Suprapubic skin (tissue), 4 donors: ENCODE results near the gene LRRFIP1. TPM values are rescaled to one million over a fixed set of nuclear protein-coding genes. Genes with fewer than 3 reads are reported as not detected.

ENCODE experiments used
- DNase-seq, 2 donors: peaks; one replicate each; pipeline ENCODE4 v3.0.0-alpha.2; 2019; ENCODE audit warnings: low spot score in 2 of 2
- H3K27ac ChIP-seq: fragments of 200-600 bp; sonication (generic); one replicate; pipeline ENCODE4 v1.5.1; 2019
- H3K27me3 ChIP-seq: fragments of 200-600 bp; sonication (generic); one replicate; pipeline ENCODE4 v1.5.1; 2019
- H3K36me3 ChIP-seq: fragments of 200-600 bp; sonication (generic); one replicate; pipeline ENCODE4 v1.5.1; 2019
- H3K4me1 ChIP-seq: fragments of 200-600 bp; sonication (generic); one replicate; pipeline ENCODE4 v1.5.1; 2019
- H3K4me3 ChIP-seq: fragments of 200-600 bp; sonication (generic); one replicate; pipeline ENCODE4 v1.5.1; 2019; ENCODE audit warnings: mild to moderate bottlenecking
- H3K9me3 ChIP-seq: fragments of 200-600 bp; sonication (generic); one replicate; pipeline ENCODE4 v1.5.1; 2019
- EP300 ChIP-seq: sonication (generic); formaldehyde crosslinking; IDR thresholded peaks from one replicate; pipeline ENCODE4 v1.6.1; 2017; ENCODE audit warnings: antibody characterized with exemption
- POLR2A ChIP-seq, 2 donors: fragments of 450-650 bp; IDR thresholded peaks; one replicate each; pipeline ENCODE4 v1.6.1; 2017; ENCODE audit warnings: antibody characterized with exemption in 2 of 2, mild to moderate bottlenecking in 2 of 2, moderate library complexity in 2 of 2
- POLR2AphosphoS5 ChIP-seq, 3 donors: sonication (generic); formaldehyde crosslinking; IDR thresholded peaks; one replicate each; pipeline ENCODE4 v1.6.1; 2017; ENCODE audit warnings: antibody characterized with exemption in 3 of 3
- WGBS: methylation state at CpG from one replicate; pipeline ENCODE4 v1.1.5; 2018; 5-methylcytosine and 5-hydroxymethylcytosine counted together
- total RNA-seq, 4 donors: library from RNA; depleted of rRNA; stranded (reverse); fragments of >200 nt; gene quantifications; one replicate each; pipeline ENCODE4 v1.1.0, GENCODE V29; 2016
- TF ChIP-seq, protein P1 (sequence below), 2 donors: fragments of 200-600 bp in 1 of 2; fragments of 450-650 bp in 1 of 2; sonication (generic) in 1 of 2; IDR thresholded peaks; one replicate each; pipeline ENCODE4 v1.5.1; 2016 to 2019; ENCODE audit warnings: antibody characterized with exemption in 2 of 2, mild to moderate bottlenecking in 1 of 2, moderate library complexity in 1 of 2

Gene LRRFIP1
- total RNA-seq, 4 donors from 2014 or later = 100 to 150 (median 109) TPM

- H3K4me1 ChIP-seq = no peaks in the 10 kb centered on the region
- WGBS = 92% methylated on average over 34 of the region's 34 CpGs
- H3K9me3 ChIP-seq = peaks cover 3% of the 10 kb centered on the region
- no peaks in the 10 kb centered on the region for H3K36me3 ChIP-seq
- H3K27ac ChIP-seq = no peak overlapping the region
- no peak for DNase-seq
- no peak overlapping the region for H3K4me3 ChIP-seq
- no peak for TF ChIP-seq POLR2A (IDR thresholded peaks at IDR 0.05)
- TF ChIP-seq EP300 = no peak
- no peak for TF ChIP-seq POLR2AphosphoS5 (IDR thresholded peaks at IDR 0.05)
- TF ChIP-seq, protein P1, sequence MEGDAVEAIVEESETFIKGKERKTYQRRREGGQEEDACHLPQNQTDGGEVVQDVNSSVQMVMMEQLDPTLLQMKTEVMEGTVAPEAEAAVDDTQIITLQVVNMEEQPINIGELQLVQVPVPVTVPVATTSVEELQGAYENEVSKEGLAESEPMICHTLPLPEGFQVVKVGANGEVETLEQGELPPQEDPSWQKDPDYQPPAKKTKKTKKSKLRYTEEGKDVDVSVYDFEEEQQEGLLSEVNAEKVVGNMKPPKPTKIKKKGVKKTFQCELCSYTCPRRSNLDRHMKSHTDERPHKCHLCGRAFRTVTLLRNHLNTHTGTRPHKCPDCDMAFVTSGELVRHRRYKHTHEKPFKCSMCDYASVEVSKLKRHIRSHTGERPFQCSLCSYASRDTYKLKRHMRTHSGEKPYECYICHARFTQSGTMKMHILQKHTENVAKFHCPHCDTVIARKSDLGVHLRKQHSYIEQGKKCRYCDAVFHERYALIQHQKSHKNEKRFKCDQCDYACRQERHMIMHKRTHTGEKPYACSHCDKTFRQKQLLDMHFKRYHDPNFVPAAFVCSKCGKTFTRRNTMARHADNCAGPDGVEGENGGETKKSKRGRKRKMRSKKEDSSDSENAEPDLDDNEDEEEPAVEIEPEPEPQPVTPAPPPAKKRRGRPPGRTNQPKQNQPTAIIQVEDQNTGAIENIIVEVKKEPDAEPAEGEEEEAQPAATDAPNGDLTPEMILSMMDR (IDR thresholded peaks at IDR 0.05) = no peak
- no peaks in the 10 kb centered on the region for H3K27me3 ChIP-seq
These were observed 171.7 kb downstream of the LRRFIP1 start for GRCh38 chr2:237799060-237799428.

DNA sequence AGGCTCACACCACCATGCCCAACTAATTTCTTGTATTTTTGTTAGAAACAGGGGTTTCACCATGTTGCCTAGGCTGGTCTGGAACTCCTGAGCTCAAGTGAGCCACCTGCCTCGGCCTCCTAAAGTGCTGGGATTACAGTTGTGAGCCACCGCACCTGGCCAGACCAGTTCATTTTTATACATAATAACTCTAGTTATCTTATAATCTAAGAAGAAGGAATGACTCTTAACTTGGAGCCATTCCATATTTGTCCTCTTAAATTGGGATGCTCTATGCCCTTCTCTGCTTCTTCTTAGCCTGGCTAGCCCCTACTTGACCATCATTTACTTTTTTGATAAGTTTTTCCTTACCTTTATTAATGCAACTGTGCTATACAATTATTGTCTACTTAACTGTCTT, 174.1 kb downstream of the LRRFIP1 start:
- WGBS = 52% methylated on average over 2 of the region's 2 CpGs
- TF ChIP-seq POLR2A (IDR thresholded peaks at IDR 0.05) = no peak
- TF ChIP-seq POLR2AphosphoS5 (IDR thresholded peaks at IDR 0.05) = no peak
- TF ChIP-seq, protein P1 (IDR thresholded peaks at IDR 0.05) = no peak
- no peak for TF ChIP-seq EP300
- no peak for DNase-seq
- no peak overlapping the region for H3K4me3 ChIP-seq
- H3K27me3 ChIP-seq = no peaks in the 10 kb centered on the region
- no peaks in the 10 kb centered on the region for H3K36me3 ChIP-seq
- no peaks in the 10 kb centered on the region for H3K4me1 ChIP-seq
- H3K9me3 ChIP-seq = peaks cover 3% of the 10 kb centered on the region
- H3K27ac ChIP-seq = no peak overlapping the region

- TF ChIP-seq POLR2A (IDR thresholded peaks at IDR 0.05) = no peak
- no peak for TF ChIP-seq EP300
- TF ChIP-seq, protein P1 (IDR thresholded peaks at IDR 0.05) = no peak
- TF ChIP-seq POLR2AphosphoS5 (IDR thresholded peaks at IDR 0.05) = no peak
- DNase-seq = no peak
- Histone ChIP-seq H3K4me3 (no peak overlapping the region), H3K27ac (no peak overlapping the region), H3K27me3 (no peaks in the 10 kb centered on the region), H3K4me1 (no peaks in the 10 kb centered on the region), H3K36me3 (no peaks in the 10 kb centered on the region), H3K9me3 (no peaks in the 10 kb centered on the region)
- 77% methylated on average over 2 of the region's 2 CpGs for WGBS
These were observed 178.9 kb downstream of the LRRFIP1 start for GRCh38 chr2:237806334-237806733.

GRCh38 chr2:237815637-237816036, 188.2 kb downstream of the LRRFIP1 start:
- no peak overlapping the region for H3K4me3 ChIP-seq
- 89% methylated on average over 1 of the region's 1 CpG for WGBS
- H3K9me3 ChIP-seq = no peaks in the 10 kb centered on the region
- peaks cover 3% of the 10 kb centered on the region for H3K4me1 ChIP-seq
- H3K27ac ChIP-seq = no peak overlapping the region
- no peaks in the 10 kb centered on the region for H3K27me3 ChIP-seq
- no peak for DNase-seq
- TF ChIP-seq EP300 (no peak), POLR2AphosphoS5 (IDR thresholded peaks at IDR 0.05) (no peak), POLR2A (IDR thresholded peaks at IDR 0.05) (no peak)
- TF ChIP-seq, protein P1 (IDR thresholded peaks at IDR 0.05) = no peak
- H3K36me3 ChIP-seq = no peaks in the 10 kb centered on the region

GRCh38 chr2:237816531-237816930, 189.1 kb downstream of the LRRFIP1 start:
- no peak for TF ChIP-seq POLR2AphosphoS5 (IDR thresholded peaks at IDR 0.05)
- TF ChIP-seq POLR2A (IDR thresholded peaks at IDR 0.05) = no peak
- TF ChIP-seq, protein P1 (IDR thresholded peaks at IDR 0.05) = no peak
- no peak for TF ChIP-seq EP300

More at GRCh38 chr2:237816531-237816930, 189.1 kb downstream of the LRRFIP1 start:
- Histone ChIP-seq H3K36me3 (no peaks in the 10 kb centered on the region), H3K27ac (no peak overlapping the region), H3K27me3 (no peaks in the 10 kb centered on the region), H3K4me3 (no peak overlapping the region), H3K9me3 (no peaks in the 10 kb centered on the region), H3K4me1 (peaks cover 3% of the 10 kb centered on the region)
- WGBS = 91% methylated on average over 1 of the region's 1 CpG
- DNase-seq = no peak
